Measurements from ENCODE around the gene SLC6A12. TPM values are rescaled to one million over a fixed set of nuclear protein-coding genes. Genes with fewer than 3 reads are reported as not detected.

The SLC6A12 gene
- total RNA-seq, 4 donors from 2014 or later, result 0.28 to 2.4 TPM; not detected in 2

DNA sequence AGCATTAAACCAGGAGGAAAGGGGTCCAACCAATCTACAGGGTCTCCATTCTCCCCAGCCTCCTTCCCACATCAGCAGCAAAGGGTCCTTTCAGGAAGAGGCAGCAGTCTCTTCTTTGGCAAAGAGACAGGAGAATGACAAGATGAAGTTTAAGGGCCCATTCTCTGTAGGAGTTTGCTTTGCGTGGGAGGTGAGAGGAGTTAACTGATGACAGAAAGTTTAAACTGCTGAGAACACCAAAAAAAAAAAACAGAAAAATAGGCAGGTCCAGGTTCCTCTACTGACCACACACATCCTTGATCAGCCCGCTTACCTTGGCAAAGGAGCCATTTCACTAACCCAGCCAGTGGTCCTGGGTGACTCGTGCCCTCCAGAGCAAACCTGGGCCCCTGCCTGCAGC is 43.0 kb upstream of the SLC6A12 start:
- H3K9me3 ChIP-seq, result no peaks in the 10 kb centered on the region
- no peak overlapping the region for H3K27ac ChIP-seq
- no peaks in the 10 kb centered on the region for H3K27me3 ChIP-seq
- TF ChIP-seq, protein P1, sequence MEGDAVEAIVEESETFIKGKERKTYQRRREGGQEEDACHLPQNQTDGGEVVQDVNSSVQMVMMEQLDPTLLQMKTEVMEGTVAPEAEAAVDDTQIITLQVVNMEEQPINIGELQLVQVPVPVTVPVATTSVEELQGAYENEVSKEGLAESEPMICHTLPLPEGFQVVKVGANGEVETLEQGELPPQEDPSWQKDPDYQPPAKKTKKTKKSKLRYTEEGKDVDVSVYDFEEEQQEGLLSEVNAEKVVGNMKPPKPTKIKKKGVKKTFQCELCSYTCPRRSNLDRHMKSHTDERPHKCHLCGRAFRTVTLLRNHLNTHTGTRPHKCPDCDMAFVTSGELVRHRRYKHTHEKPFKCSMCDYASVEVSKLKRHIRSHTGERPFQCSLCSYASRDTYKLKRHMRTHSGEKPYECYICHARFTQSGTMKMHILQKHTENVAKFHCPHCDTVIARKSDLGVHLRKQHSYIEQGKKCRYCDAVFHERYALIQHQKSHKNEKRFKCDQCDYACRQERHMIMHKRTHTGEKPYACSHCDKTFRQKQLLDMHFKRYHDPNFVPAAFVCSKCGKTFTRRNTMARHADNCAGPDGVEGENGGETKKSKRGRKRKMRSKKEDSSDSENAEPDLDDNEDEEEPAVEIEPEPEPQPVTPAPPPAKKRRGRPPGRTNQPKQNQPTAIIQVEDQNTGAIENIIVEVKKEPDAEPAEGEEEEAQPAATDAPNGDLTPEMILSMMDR (IDR thresholded peaks at IDR 0.05), result no peak
- TF ChIP-seq POLR2A (IDR thresholded peaks at IDR 0.05), result no peak
- no peak for DNase-seq
- no peaks in the 10 kb centered on the region for H3K4me1 ChIP-seq
- intact Hi-C loops (cut with DNase I; ENCODE audit: low total_unique reads), result no loop called here
- no peaks in the 10 kb centered on the region for H3K36me3 ChIP-seq
- no peak overlapping the region for H3K4me3 ChIP-seq

DNA sequence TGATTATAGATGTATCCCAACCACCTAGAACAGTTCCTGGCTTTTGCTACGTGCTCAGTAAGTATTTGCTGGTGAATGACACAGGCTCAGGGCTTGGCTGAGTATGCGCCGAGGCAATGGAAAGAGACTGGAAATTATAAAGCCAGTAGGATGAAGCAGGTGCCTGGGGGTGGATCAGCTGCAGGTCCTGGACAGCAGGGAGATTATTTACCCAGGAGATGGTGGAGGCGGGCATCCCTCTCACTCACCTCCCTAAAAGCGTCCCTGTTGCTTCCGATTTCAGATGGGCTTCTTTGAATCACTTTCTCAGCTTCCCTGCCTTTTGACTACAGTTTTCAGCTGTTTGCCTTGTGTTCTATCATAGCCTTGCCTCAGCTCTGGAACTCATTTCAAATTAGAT is 42.3 kb upstream of the SLC6A12 start:
- H3K4me3 ChIP-seq, result no peak overlapping the region
- no peaks in the 10 kb centered on the region for H3K27me3 ChIP-seq
- H3K27ac ChIP-seq, result no peak overlapping the region
- intact Hi-C loops (cut with DNase I; ENCODE audit: low total_unique reads), result no loop called here
- H3K36me3 ChIP-seq, result no peaks in the 10 kb centered on the region
- DNase-seq, result no peak
- H3K9me3 ChIP-seq, result no peaks in the 10 kb centered on the region
- TF ChIP-seq POLR2A (IDR thresholded peaks at IDR 0.05), result no peak
- TF ChIP-seq, protein P1 (IDR thresholded peaks at IDR 0.05), result no peak
- no peaks in the 10 kb centered on the region for H3K4me1 ChIP-seq

DNA sequence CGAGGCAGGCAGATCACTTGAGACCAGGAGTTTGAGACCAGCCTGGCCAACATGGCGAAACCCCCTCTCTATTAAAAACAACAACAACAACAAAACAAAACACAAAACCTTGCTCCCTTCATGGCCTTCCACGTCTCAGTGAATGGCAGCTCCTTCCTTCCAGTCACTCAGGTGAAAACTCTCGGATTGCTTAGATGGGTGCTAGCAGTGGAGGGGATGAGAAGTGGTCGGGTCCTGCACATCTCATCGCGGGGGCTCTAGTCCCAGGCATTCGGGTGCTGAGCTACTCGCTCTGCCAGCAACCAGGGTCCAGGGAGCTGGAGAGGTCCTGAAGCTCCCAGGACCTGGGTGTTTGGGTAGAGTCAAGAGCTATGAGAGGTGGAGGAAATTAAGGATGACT is 41.0 kb upstream of the SLC6A12 start:
- Histone ChIP-seq H3K27ac (no peak overlapping the region), H3K4me3 (no peak overlapping the region), H3K27me3 (no peaks in the 10 kb centered on the region), H3K9me3 (no peaks in the 10 kb centered on the region), H3K36me3 (no peaks in the 10 kb centered on the region), H3K4me1 (no peaks in the 10 kb centered on the region)
- no peak for DNase-seq
- intact Hi-C loops (cut with DNase I; ENCODE audit: low total_unique reads), result no loop called here
- TF ChIP-seq, protein P1 (IDR thresholded peaks at IDR 0.05), result no peak
- no peak for TF ChIP-seq POLR2A (IDR thresholded peaks at IDR 0.05)

DNA sequence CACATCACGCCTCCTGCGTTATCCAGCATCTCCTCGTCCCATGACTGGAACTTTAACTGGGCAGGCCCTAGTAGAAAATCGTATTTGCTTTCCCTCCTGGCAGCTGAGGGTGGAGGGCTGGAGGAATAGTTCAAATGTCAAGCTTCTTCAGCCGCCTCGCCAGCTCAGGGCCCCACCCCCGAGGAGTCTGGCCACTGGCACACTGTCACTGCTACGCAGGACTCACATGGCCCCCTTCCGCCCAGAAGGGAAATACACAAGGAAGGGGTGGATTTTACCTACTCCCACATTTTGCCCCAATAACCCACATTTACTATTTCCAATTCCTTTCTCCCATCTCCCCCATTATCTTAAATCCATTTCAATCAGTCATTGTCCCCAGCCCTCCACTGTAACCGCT is 40.1 kb upstream of the SLC6A12 start:
- no peak for TF ChIP-seq POLR2A (IDR thresholded peaks at IDR 0.05)
- TF ChIP-seq, protein P1 (IDR thresholded peaks at IDR 0.05), result no peak
- Histone ChIP-seq H3K27ac (no peak overlapping the region), H3K9me3 (no peaks in the 10 kb centered on the region), H3K27me3 (no peaks in the 10 kb centered on the region), H3K4me1 (no peaks in the 10 kb centered on the region), H3K36me3 (no peaks in the 10 kb centered on the region), H3K4me3 (no peak overlapping the region)
- no peak for DNase-seq
- intact Hi-C loops (cut with DNase I; ENCODE audit: low total_unique reads), result no loop called here

DNA sequence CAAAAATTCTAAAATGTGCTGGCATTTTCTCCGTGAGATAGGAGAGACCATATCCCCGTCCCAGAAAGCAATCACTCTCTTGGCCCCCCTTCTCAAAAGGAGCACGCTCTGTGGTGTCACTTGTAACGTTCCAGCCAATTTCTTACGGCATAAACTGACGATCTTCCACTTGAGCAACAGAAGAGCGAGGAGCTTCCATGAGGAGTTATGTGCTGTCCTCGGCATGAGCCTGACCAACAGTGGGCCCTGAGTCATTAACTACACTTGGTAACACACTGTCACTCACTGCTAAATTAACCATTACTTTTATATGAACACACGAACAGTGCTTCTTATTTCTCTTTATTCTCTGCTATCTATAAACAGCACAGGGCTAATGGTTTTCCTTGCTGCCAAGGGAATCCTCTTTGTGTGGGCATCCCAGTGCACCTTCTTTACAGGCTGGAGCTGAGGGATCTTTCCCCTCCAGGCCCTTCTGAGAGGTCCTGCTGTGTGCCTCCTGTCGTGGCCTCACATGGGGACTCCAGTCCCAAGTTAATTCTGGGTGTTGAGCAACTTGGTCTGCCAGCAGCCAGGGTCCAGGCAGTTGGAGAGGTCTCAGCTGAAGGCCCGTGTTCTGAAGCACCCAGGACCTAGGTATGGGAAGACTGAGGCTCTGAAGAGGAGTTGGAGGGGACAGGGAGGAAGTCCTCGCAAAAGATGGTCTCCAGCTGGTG is 39.3 kb upstream of the SLC6A12 start:
- Histone ChIP-seq H3K9me3 (no peaks in the 10 kb centered on the region), H3K4me3 (no peak overlapping the region), H3K36me3 (no peaks in the 10 kb centered on the region), H3K27ac (no peak overlapping the region), H3K4me1 (no peaks in the 10 kb centered on the region), H3K27me3 (no peaks in the 10 kb centered on the region)
- no peak for TF ChIP-seq POLR2A (IDR thresholded peaks at IDR 0.05)
- TF ChIP-seq, protein P1 (IDR thresholded peaks at IDR 0.05), result no peak
- no peak for DNase-seq
- intact Hi-C loops (cut with DNase I; ENCODE audit: low total_unique reads), result no loop called here

All from uterus (tissue), 4 donors.